SK-N-MC (cell line): ENCODE measurements around the gene SEMA4B.

ENCODE experiments used
- EZH2 ChIP-seq: fragments of 200-600 bp; sonication (generic); IDR thresholded peaks from one replicate; pipeline ENCODE4 v1.6.1; 2017; ENCODE audit warnings: antibody characterized with exemption
- FOXP2 ChIP-seq: optimal IDR thresholded peaks from 2 replicates; pipeline ENCODE3; 2011; ENCODE audit warnings: mild to moderate bottlenecking, moderate library complexity; ENCODE audit not compliant: insufficient read depth; ENCODE audit errors: extremely low read length, control extremely low read depth
- POLR2AphosphoS5 ChIP-seq: IDR thresholded peaks from 2 replicates; pipeline ENCODE4 v1.6.1; 2012; ENCODE audit warnings: mild to moderate bottlenecking, low read depth, low read length, borderline replicate concordance

GRCh38 chr15:90165659-90166489 lies 35.3 kb upstream of the SEMA4B start:
- TF ChIP-seq EZH2 (no peak), FOXP2 (no peak), POLR2AphosphoS5 (no peak)
